HG02938 (cell line): ENCODE measurements around the gene LGR6.

Source experiments
- ATAC-seq: cut with Tn5 transposase; IDR thresholded peaks from one replicate; pipeline ENCODE4 v1.9.1; 2021; ENCODE audit warnings: mild to moderate bottlenecking, moderate library complexity; ENCODE audit not compliant: unreplicated experiment

LGR6 gene

DNA sequence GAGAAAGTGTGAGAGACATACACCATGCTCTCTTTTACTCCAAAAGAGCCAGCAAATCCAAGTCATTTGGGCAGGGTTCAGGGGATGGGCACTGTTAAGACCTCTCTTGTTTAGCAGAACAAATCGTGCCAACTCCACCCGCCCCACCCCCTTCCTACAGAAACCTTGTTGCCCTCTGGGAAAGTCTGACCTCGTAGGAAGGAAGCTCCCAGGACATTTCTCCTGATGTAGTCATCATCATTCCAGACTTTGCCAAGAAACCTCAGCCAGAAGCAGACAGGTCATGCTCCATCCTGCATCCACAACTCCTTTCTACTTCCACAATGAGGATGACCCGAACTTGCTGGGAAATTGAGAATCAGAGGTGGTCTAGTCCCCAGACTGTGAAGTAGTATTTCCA lies 90.4 kb downstream of the LGR6 start:
- ATAC-seq, result no peak

DNA sequence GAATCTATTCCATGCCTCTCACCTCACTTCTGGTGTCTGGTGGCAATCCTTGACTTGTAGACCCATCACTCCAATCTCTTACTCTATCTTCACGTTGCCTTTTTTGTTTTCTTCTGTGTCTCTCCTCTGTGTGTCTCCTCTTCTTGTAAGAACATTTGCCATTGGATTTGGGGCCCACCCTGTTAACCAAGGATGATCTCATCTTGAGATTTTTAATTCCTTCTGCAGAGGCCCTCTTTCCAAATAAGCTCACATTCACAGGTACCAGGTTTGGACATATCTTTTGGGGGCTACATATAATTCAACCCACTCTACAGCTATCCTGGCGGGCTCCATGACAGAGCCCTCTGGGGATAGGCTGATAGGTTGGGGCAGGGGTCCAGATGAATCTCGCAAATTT lies 92.3 kb downstream of the LGR6 start:
- ATAC-seq, result no peak

GRCh38 chr1:202286622-202287097 lies 93.1 kb downstream of the LGR6 start:
- ATAC-seq, result no peak

- ATAC-seq, result no peak
These were observed 93.6 kb downstream of the LGR6 start for GRCh38 chr1:202287196-202287595.

GRCh38 chr1:202288177-202288576 lies 94.6 kb downstream of the LGR6 start:
- ATAC-seq, result no peak

GRCh38 chr1:202289009-202289408 lies 95.4 kb downstream of the LGR6 start:
- ATAC-seq, result no peak

DNA sequence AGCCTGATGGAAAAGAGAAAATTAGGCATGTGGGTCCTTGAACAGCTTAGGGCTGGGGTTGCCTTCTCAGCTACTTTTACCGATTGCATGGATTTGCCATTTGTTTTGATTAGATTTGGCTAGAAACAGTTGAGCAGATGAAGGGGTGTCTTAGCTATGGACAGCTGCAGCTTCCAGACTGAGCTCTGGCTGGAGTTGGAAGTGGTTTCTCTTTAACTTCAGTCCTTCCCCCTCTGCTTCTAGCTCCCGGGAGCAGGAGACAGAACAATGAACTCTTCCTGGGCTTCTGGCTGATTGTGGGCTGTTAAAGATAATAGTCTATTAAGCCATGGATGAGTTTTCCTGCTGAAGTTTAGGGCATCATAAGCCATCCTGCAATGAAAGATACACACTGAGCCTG lies 97.4 kb downstream of the LGR6 start:
- ATAC-seq, result no peak

GRCh38 chr1:202291961-202292712 lies 98.5 kb downstream of the LGR6 start:
- no peak for ATAC-seq

DNA sequence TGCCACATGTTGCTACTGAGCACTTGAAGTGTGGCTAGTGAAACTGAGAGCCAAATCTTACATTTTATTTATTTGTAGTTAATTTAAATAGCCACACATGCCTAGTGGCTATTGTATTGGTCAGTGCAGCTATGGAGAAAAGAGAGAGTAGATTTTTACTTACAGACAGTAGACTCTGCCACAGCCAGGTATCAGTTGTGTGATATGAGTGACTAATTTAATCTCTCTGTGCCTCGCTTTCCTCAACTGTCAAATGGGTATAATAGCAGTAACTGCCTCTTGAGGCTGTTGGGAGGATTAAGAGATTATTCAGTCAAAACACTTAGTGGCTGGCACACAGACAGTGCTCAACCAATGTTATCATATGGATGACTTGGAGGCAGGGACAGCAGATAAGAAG lies 99.2 kb downstream of the LGR6 start:
- ATAC-seq, result no peak

DNA sequence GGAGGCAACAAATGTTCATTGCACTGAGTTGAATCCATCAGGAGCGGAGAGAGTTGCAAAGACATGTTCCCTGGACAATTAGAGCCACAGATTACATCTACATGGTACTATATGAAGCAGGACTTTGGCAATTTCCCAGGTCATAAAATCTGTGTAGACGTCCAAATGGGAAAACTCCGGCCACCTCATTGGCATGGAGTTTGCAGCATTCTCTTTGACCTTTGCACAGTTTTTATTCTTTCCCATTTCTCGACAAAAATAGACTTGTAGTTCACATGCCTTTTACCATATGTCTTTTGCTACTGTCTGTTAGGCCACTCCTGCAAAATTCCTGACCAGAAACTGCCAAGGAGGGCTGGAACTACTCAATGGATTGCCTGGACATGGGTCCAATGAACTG lies 100.0 kb downstream of the LGR6 start:
- no peak for ATAC-seq

DNA sequence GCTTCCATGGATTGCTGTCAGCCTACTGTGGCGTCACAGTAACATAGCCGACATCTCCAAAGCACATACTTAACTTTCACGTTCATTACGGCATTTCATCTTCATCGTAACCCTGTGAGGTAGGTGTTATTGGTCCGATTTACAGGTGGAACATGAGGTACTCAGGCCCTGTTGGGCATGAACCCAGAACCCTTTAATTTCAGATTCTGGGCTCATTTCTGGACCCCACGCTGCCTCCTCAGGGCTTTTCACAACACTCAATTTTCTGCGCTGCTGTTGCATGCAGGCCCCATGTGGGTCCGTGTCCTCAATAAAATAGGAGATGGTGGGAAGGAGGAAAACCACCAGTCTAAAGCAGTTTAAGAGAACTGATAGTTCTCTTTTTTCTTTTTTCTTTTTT lies 108.6 kb downstream of the LGR6 start:
- ATAC-seq, result no peak

DNA sequence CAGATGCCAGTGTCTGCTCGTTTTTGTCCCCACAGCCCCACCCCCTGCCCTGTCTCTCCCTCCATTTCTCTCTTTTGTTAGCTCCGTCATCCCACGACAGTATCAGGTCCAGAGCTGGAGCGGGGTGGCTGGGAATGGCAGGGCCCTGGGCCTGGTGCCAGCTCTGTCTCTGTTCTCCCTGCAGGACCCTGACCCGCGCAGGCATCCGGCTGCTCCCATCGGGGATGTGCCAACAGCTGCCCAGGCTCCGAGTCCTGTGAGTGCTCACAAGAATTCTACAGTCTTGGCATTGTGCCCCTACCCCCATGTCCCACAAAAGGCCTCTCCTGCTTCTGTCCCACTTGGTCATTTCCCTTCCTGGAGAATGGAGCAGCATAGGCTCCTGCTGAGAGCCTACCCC lies 110.8 kb downstream of the LGR6 start:
- no peak for ATAC-seq

- ATAC-seq, result no peak
These were observed 111.6 kb downstream of the LGR6 start for GRCh38 chr1:202305168-202305567.

- ATAC-seq, result no peak
These were observed 113.1 kb downstream of the LGR6 start for GRCh38 chr1:202306535-202307345.

DNA sequence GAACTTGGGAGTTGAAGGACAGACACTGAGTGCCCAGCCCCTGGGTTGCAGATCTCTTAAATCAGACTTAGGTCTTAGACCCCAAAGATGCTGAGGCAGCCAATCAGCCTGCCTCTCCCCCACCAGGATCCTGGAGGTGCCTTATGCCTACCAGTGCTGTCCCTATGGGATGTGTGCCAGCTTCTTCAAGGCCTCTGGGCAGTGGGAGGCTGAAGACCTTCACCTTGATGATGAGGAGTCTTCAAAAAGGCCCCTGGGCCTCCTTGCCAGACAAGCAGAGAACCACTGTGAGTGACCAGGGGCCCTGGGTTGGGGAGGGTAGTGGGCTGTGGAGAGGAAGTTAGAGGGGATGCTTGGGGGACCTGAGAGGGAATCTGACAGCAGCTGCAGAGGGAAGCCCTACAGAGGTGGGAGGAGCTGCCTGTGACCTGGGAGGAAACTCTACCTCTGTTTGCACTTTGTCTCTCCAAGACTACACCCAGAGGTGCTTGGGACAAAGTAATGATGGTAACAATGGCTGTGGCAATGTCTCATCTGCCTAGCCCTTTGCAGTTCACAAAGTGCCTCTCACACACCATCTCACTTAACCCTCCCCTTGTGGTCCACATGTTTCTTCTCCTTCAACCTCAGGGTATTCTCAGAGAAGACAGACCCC lies 116.6 kb downstream of the LGR6 start:
- ATAC-seq, result no peak

DNA sequence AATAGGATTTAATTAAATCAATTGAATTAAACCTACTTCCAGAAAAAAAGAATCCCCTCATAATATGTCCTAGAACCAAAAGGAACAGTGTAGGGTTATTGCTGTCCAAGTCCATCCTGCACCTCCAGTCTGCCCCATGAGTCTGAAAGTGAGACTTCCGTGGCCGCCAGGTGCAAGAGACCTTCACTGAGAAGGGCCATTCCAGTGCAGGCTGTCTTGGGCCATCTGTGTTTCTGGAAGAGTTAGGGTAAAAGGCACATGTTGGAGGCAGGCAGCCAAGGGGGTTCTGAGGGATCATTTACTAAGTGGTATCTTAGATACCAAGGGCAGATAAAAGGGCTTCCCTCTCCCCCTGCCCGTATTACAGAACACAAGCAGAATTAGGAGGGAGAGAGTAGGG lies 117.1 kb downstream of the LGR6 start:
- no peak for ATAC-seq

GRCh38 chr1:202311875-202312635 lies 118.5 kb downstream of the LGR6 start:
- ATAC-seq, result no peak

DNA sequence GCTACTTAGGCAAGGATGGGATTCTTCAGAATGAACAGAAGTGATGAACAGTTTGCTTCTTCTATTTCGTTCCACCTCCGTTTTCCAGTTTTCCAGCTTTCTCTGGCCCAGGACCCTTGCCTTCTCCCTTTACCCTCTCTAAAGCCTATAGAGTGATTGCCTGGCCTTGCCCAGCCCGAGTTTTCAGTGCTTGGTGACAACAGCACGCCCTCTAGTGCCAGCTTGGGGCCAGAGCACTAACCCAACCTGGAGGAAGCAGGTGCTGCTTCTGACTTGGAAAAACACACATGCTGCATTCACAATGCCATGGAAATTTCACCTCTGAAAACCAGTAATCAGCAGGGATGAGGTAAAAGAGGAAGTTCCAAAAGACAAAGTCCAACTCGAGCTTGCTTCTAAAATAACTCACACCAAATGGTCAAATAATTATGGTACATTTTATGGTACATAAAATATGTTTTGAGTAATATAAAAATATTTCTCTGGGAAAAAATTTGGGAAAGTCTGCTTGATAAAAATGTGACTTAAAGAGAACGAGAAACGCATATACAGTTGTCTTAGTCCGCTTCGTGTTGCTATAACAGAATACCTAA lies 122.1 kb downstream of the LGR6 start:
- no peak for ATAC-seq

DNA sequence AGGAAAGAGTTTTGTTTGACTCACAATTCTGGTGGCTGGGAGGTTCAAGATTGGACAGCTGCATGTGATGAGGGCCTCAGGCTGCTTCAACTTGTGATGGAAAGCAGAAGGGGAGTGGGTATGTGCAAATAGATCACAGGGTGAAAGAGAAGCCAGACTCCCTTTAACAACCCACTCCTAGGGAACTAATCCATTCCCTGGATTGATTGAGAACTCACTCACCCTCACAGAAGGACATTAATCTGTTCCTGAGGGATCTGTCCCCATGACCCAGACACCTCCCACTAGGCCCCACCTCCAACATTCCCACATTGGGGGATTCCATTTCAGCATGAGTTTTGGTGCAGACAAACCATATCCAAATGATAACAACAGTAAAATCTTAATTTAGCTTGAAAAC lies 122.6 kb downstream of the LGR6 start:
- no peak for ATAC-seq
